ENCODE results near the gene DLG5.

- TF ChIP-seq POLR2A (IDR thresholded peaks at IDR 0.05) (no peak), CTCF (IDR thresholded peaks at IDR 0.05) (no peak)
These were observed 53.5 kb downstream of the DLG5 start for GRCh38 chr10:77872947-77873535.

All from heart left ventricle (tissue), 13 donors.